ENCODE measurements around the gene SLC26A8. TPM values are rescaled to one million over a fixed set of nuclear protein-coding genes. Genes with fewer than 3 reads are reported as not detected.

SLC26A8 gene
- total RNA-seq, 1 experiment from 2014 or later, result 0.09 TPM

- Mint-ChIP-seq H3K27me3 (ENCODE audit: low read depth) (no peaks in the 10 kb centered on the region; the same call in 1 of the 2 replicates), H3K4me1 (peaks cover 22 to 30% of the 10 kb centered on the region in 2 experiments), H3K9me3 (no peaks in the 10 kb centered on the region), H3K36me3 (ENCODE audit: insufficient read depth in 1 of 3, low read depth in 3 of 3) (peaks cover 8 to 30% (median 24%) of the 10 kb centered on the region in 3 experiments; a peak in 6 of 7 replicates), H3K27ac (peak overlapping the region; percentile 12 to 76 (median 65); a peak in 3 of 7 replicates), H3K4me3 (no peak overlapping the region)
- H3K23ac ChIP-seq (ENCODE audit: insufficient read length, low read depth, low read length), result no peak overlapping the region
- H2BK120ac ChIP-seq (ENCODE audit: low read depth, low read length, poor library complexity, severe bottlenecking), result no peak overlapping the region
- no peaks in the 10 kb centered on the region for H3K9me3 ChIP-seq (ENCODE audit: control insufficient read depth, low read depth, low read length)
- no peak overlapping the region for H3T11ph ChIP-seq (ENCODE audit: low read length)
- H3K27me3 ChIP-seq (ENCODE audit: insufficient read depth, low read length), result no peaks in the 10 kb centered on the region
- H2BK5ac ChIP-seq (ENCODE audit: insufficient read length, low read length), result no peak overlapping the region
- H3K18ac ChIP-seq (ENCODE audit: insufficient read length, low read depth, low read length), result no peak overlapping the region
- no peak overlapping the region for H2AFZ ChIP-seq (ENCODE audit: low read length)
- no peak overlapping the region for H3K4me2 ChIP-seq (ENCODE audit: insufficient read depth, insufficient read length, low read length)
- H4K8ac ChIP-seq (replicated peaks; ENCODE audit: insufficient read length, low read depth, low read length), result no peak overlapping the region
- no peak overlapping the region for H3K9ac ChIP-seq (ENCODE audit: extremely low read depth, insufficient read length, low read length)
- H4K20me1 ChIP-seq (ENCODE audit: control insufficient read depth, insufficient read depth, insufficient read length), result no peaks in the 10 kb centered on the region
- no peak overlapping the region for H2BK20ac ChIP-seq (ENCODE audit: low read depth, low read length, poor library complexity, severe bottlenecking)
- no peak overlapping the region for H4K5ac ChIP-seq (ENCODE audit: insufficient read length, low read depth, low read length)
- H3K79me2 ChIP-seq (ENCODE audit: insufficient read depth, low read length), result peaks cover 20% of the 10 kb centered on the region; the same call in 1 of the 2 replicates
- no peak overlapping the region for H3K4ac ChIP-seq (ENCODE audit: low read depth, low read length)
- no peak overlapping the region for H3K14ac ChIP-seq (ENCODE audit: insufficient read depth, low read length)
- H3K4me1 ChIP-seq (ENCODE audit: insufficient read depth, low read length), result 0 out of 2 replicates have a peak, but pooled peaks cover 7% of the 10 kb centered on the region
- H3K56ac ChIP-seq (ENCODE audit: insufficient read length, low read depth, low read length), result no peak overlapping the region
- TF ChIP-seq CTCF (conservative IDR thresholded peaks at IDR 0.05), result no peak
- peaks cover 6% of the 10 kb centered on the region for H3K79me1 ChIP-seq (ENCODE audit: insufficient read depth, low read depth, low read length, poor library complexity, severe bottlenecking)
- no peak for DNase-seq
- no peak overlapping the region for H3K27ac ChIP-seq (ENCODE audit: insufficient read length, low read depth, low read length)
- no CpG with 5 or more reads among the region's 3 CpGs for WGBS (ENCODE audit: extremely low coverage, insufficient read length, low lambda C conversion rate)
- H2AK5ac ChIP-seq (ENCODE audit: insufficient read length, low read length), result no peak overlapping the region
- H3K23me2 ChIP-seq (ENCODE audit: insufficient read length, low read depth, low read length, poor library complexity, severe bottlenecking), result no peaks in the 10 kb centered on the region
- no peak overlapping the region for H2BK15ac ChIP-seq (ENCODE audit: low read depth, low read length)
- no peak overlapping the region for H4K91ac ChIP-seq (ENCODE audit: insufficient read length, low read depth, low read length)
- no peak overlapping the region for H2BK12ac ChIP-seq (ENCODE audit: insufficient read length, low read depth, low read length)
These were observed 128.9 kb downstream of the SLC26A8 start for GRCh38 chr6:35895560-35895959.
